Left ventricle myocardium inferior (tissue), 1 donor: Measurements from ENCODE around the gene CCR9. TPM values are rescaled to one million over a fixed set of nuclear protein-coding genes. Genes with fewer than 3 reads are reported as not detected.

Source experiments
- DNase-seq: peaks from one replicate; pipeline ENCODE4 v3.0.0-alpha.2; 2020
- H3K27ac ChIP-seq: fragments of 200-600 bp; replicated peaks from 2 replicates; pipeline ENCODE4 v1.8.0; 2021
- H3K27me3 ChIP-seq: fragments of 200-600 bp; 2 replicates; pipeline ENCODE4 v1.8.0; 2021; ENCODE audit warnings: low read depth
- H3K36me3 ChIP-seq: fragments of 200-600 bp; 2 replicates; pipeline ENCODE4 v1.8.0; 2021
- H3K4me1 ChIP-seq: fragments of 200-600 bp; 2 replicates; pipeline ENCODE4 v1.8.0; 2021
- H3K4me3 ChIP-seq: fragments of 200-600 bp; 2 replicates; pipeline ENCODE4 v1.8.0; 2021; ENCODE audit warnings: mild to moderate bottlenecking, moderate library complexity
- H3K9me3 ChIP-seq: fragments of 200-600 bp; replicated peaks from 2 replicates; pipeline ENCODE4 v1.8.0; 2021
- intact Hi-C: fragments of 100-400 bp; cut with micrococcal nuclease; formaldehyde crosslinking; loops from one replicate; pipeline ENCODE4 v1.11.0; 2022
- total RNA-seq: library from RNA; stranded (reverse); fragmentation: NEBNext Ultra II Directional; extraction: Animal tissue kit (Norgen Biotek cat#: 25700); gene quantifications from one replicate; pipeline ENCODE4 v1.2.1, GENCODE V29; 2021
- TF ChIP-seq, protein P1 (sequence below): fragments of 200-600 bp; IDR thresholded peaks from 2 replicates; pipeline ENCODE4 v1.8.0; 2021; ENCODE audit warnings: antibody characterized with exemption, mild to moderate bottlenecking, borderline replicate concordance
- donor health status: DM: no; HTN: yes; CAD: no; lungs with severe emphysema.

The CCR9 gene
- total RNA-seq, 1 donor from 2014 or later: not detected

DNA sequence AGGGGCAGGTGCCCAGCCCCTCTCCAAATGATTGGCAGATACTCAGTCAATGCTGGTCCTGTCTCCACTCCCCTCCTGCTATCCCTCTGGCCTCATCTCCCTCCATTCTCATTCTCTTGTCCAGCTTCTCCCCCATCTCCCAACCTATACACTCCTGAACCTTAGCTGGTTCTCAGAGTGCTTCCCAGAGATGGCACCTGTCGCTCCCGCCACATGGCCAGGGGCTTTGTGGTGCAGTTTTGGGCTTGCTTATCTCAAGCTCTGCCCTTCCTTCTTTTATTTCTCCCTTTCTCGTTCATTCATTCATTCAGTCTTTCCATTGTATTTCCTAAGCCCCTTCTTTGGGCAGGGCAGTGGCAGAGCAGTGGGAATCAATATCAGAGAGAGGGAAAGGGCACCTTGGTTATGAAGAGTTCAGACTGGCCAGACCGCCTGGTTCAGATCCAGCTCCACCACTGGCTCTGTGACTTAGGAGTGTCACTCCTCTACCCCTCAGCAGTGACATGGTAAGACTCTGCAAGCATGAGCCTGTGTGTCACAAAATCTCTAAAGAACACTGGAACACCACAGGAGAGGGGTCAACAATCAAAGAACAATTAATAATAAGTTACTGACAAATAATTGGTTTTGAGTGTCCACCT is 36.7 kb downstream of the CCR9 start:
- no peak for DNase-seq
- Histone ChIP-seq H3K36me3 (peaks cover 90% of the 10 kb centered on the region), H3K27me3 (no peaks in the 10 kb centered on the region), H3K4me3 (no peak overlapping the region), H3K4me1 (peaks cover 14% of the 10 kb centered on the region), H3K27ac (peak overlapping the region; percentile 12), H3K9me3 (no peaks in the 10 kb centered on the region)
- intact Hi-C loops: no loop called here
- TF ChIP-seq, protein P1, sequence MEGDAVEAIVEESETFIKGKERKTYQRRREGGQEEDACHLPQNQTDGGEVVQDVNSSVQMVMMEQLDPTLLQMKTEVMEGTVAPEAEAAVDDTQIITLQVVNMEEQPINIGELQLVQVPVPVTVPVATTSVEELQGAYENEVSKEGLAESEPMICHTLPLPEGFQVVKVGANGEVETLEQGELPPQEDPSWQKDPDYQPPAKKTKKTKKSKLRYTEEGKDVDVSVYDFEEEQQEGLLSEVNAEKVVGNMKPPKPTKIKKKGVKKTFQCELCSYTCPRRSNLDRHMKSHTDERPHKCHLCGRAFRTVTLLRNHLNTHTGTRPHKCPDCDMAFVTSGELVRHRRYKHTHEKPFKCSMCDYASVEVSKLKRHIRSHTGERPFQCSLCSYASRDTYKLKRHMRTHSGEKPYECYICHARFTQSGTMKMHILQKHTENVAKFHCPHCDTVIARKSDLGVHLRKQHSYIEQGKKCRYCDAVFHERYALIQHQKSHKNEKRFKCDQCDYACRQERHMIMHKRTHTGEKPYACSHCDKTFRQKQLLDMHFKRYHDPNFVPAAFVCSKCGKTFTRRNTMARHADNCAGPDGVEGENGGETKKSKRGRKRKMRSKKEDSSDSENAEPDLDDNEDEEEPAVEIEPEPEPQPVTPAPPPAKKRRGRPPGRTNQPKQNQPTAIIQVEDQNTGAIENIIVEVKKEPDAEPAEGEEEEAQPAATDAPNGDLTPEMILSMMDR: no peak

DNA sequence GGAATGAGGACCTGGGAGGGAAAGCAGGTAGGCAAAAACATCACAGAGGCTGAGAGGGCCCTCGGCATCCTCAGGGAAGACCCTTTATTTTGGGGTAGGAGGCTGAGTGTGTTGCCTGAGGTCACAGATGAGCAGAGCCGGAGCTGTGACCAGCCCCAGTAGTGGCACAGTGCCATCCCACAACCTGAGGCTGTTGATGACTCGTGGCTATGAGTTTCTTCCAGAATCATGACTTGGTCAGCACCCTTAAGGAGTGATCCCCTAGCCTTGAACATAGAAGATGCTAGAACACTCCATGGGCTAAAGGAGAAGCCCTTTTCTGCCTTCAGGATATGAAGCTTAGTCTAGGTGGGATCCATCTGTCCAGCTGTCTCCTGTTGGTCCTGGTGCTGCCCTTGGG is 37.4 kb downstream of the CCR9 start:
- H3K4me1 ChIP-seq: peaks cover 14% of the 10 kb centered on the region
- H3K36me3 ChIP-seq: peaks cover 90% of the 10 kb centered on the region
- DNase-seq: no peak
- no peak overlapping the region for H3K4me3 ChIP-seq
- H3K27ac ChIP-seq: no peak overlapping the region
- TF ChIP-seq, protein P1: no peak
- intact Hi-C loops: no loop called here
- no peaks in the 10 kb centered on the region for H3K9me3 ChIP-seq
- no peaks in the 10 kb centered on the region for H3K27me3 ChIP-seq

DNA sequence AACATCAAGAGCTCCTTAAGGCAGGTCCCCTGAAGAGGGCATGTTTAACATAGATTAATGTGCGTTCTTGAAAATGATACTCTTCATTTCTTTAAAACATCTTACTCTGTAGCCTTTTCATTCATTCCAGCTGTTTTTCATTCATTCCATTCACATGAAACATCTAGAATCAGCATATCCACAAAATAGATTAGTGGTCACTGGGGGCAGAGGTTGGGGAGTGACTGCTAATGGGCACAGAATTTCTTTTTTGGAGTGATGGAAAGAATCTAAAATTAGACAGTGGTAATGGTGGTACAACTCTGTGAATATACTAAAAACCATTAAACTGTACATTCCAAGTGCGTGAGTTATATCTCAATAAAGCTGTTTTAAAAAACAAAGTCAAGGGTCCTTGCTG is 41.5 kb downstream of the CCR9 start:
- Histone ChIP-seq H3K27ac (no peak overlapping the region), H3K4me3 (no peak overlapping the region), H3K36me3 (peaks cover 95% of the 10 kb centered on the region), H3K27me3 (no peaks in the 10 kb centered on the region), H3K9me3 (no peaks in the 10 kb centered on the region), H3K4me1 (peaks cover 22% of the 10 kb centered on the region)
- TF ChIP-seq, protein P1: no peak
- no peak for DNase-seq
- intact Hi-C loops: loop anchor here (5.0 kb wide), 1 partner anchor 86 kb away; the partner anchor contains the start of gene LZTFL1

DNA sequence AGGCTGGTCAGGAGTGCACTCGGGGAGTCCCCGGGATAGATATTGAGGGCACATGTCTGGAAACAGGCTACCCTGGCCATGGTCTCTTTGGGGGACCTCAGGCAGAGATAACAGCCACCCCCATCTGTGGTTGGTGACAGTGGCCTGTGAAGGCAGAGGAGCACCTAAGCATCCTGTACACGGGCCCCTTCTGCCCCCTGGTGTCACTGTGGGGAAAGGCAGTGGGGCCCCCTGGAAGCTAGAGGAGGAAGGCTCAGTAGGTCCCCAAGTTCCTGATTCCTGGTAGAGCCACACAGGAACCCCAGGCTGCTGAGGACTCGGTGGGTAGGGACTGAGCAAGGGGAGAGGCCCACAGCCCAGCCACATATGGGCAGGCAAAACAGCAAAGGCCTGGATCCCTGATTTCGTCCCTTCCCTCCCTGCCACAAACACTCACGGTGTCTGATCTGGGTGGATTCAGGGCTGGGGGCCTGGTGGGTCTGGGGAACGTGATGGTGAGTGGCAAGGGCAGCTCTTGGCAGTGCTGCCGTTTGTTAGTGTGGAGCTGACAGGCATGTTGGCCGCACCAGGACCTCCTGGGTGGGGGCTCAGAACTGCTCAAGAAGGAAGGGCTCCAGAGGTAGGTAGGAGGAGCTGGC is 42.8 kb downstream of the CCR9 start:
- DNase-seq: no peak
- Histone ChIP-seq H3K4me1 (peaks cover 24% of the 10 kb centered on the region), H3K4me3 (no peak overlapping the region), H3K9me3 (no peaks in the 10 kb centered on the region), H3K27me3 (no peaks in the 10 kb centered on the region), H3K27ac (no peak overlapping the region), H3K36me3 (peaks cover 95% of the 10 kb centered on the region)
- intact Hi-C loops: loop anchor here (5.0 kb wide), 1 partner anchor 87 kb away; the partner anchor contains the start of gene LZTFL1
- TF ChIP-seq, protein P1: peak; percentile 65

DNA sequence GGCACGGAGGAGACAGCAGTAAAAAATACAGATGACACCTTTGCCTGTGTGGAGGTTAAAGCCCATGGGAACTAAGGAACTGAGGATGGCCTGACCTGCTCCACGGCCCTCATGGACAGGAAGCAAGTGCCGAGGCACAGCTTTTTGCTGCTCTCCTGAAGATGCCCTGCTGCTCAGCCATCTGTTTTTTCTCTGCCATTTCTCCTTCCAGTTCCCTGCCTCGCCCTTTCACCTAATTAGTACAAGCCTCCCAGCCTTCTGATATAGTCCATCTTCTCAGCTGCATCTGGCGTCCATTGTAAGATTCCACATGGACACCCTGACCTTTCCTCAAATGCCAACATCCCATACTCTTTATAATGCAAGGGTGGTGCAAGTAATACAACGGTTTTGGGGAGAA is 45.2 kb downstream of the CCR9 start:
- H3K36me3 ChIP-seq: peaks cover 97% of the 10 kb centered on the region
- H3K27ac ChIP-seq: no peak overlapping the region
- H3K4me3 ChIP-seq: no peak overlapping the region
- H3K27me3 ChIP-seq: no peaks in the 10 kb centered on the region
- no peaks in the 10 kb centered on the region for H3K9me3 ChIP-seq
- peaks cover 46% of the 10 kb centered on the region for H3K4me1 ChIP-seq
- intact Hi-C loops: no loop called here
- TF ChIP-seq, protein P1: no peak
- no peak for DNase-seq
